Naive thymus-derived CD4-positive, alpha-beta T cell (primary cell): ENCODE results near the gene FAH. TPM values are rescaled to one million over a fixed set of nuclear protein-coding genes. Genes with fewer than 3 reads are reported as not detected.

Source experiments
- ATAC-seq: fragments of 150-1000 bp; cut with Tn5 transposase; 2 replicates; pipeline ENCODE4 v1.10.0; 2021; ENCODE audit warnings: mild to moderate bottlenecking, moderate library complexity
- CTCF ChIA-PET: fragments of 350-600 bp; sonication (Branson Sonifier 250); formaldehyde crosslinking; loops from one replicate; lab custom pipeline; 2021; ENCODE audit warnings: antibody characterized with exemption; lab: Charles Lee
- POLR2A ChIA-PET: fragments of 350-600 bp; sonication (Branson Sonifier 250); formaldehyde crosslinking; loops from one replicate; lab custom pipeline; 2021; ENCODE audit warnings: antibody characterized with exemption, inconsistent platforms; lab: Charles Lee
- DNase-seq, 9 donors: peaks; one replicate each; pipeline versions ENCODE4 v3.0.0 to v3.0.0-alpha.2; 2020 to 2022; ENCODE audit warnings: mixed read lengths in 1 of 9
- H3K27ac ChIP-seq: one replicate; pipeline ENCODE4 v1.7.0; 2013; ENCODE audit warnings: mild to moderate bottlenecking, low read depth, low read length, moderate library complexity
- H3K27me3 ChIP-seq, 2 donors: one replicate each; pipeline ENCODE4 v1.7.0; 2013; ENCODE audit warnings: low read length in 2 of 2, mild to moderate bottlenecking in 2 of 2, moderate library complexity in 2 of 2; ENCODE audit not compliant: control insufficient read depth in 2 of 2, insufficient read depth in 2 of 2
- H3K36me3 ChIP-seq, 3 experiments: 1 replicate in 2 of 3; 2 replicates in 1 of 3; pipeline ENCODE4 v1.7.0; 2013; ENCODE audit warnings: low read length in 3 of 3, mild to moderate bottlenecking in 3 of 3, moderate library complexity in 1 of 3; ENCODE audit not compliant: insufficient read depth in 3 of 3, control insufficient read depth in 2 of 3
- H3K4me1 ChIP-seq, 2 donors: one replicate each; pipeline ENCODE4 v1.7.0; 2013; ENCODE audit warnings: low read length in 2 of 2, mild to moderate bottlenecking in 2 of 2, moderate library complexity in 1 of 2; ENCODE audit not compliant: control insufficient read depth in 2 of 2, insufficient read depth in 2 of 2
- H3K4me3 ChIP-seq: 2 replicates; pipeline ENCODE4 v1.7.0; 2013; ENCODE audit warnings: mild to moderate bottlenecking, low read length
- H3K9me3 ChIP-seq, 3 experiments: 1 replicate in 2 of 3; 2 replicates in 1 of 3; pipeline ENCODE4 v1.7.0; 2013; ENCODE audit warnings: low read length in 3 of 3; ENCODE audit not compliant: control insufficient read depth in 2 of 3
- H3K27ac Mint-ChIP-seq, 9 donors: one replicate each; pipeline ENCODE4 v1.8.0; 2020 to 2022; ENCODE audit warnings: mixed read lengths in 9 of 9, mild to moderate bottlenecking in 8 of 9, moderate library complexity in 5 of 9, inconsistent platforms in 2 of 9
- H3K27me3 Mint-ChIP-seq, 5 donors: one replicate each; pipeline ENCODE4 v1.8.0; 2021 to 2022; ENCODE audit warnings: mixed read lengths in 5 of 5, mild to moderate bottlenecking in 1 of 5
- H3K36me3 Mint-ChIP-seq, 5 donors: one replicate each; pipeline ENCODE4 v1.8.0; 2020 to 2022; ENCODE audit warnings: mixed read lengths in 5 of 5, mild to moderate bottlenecking in 3 of 5, inconsistent platforms in 1 of 5
- H3K4me1 Mint-ChIP-seq, 7 donors: one replicate each; pipeline ENCODE4 v1.8.0; 2020 to 2022; ENCODE audit warnings: mixed read lengths in 7 of 7, mild to moderate bottlenecking in 3 of 7, inconsistent platforms in 1 of 7
- H3K4me3 Mint-ChIP-seq, 10 donors: one replicate each; pipeline ENCODE4 v1.8.0; 2020 to 2022; ENCODE audit warnings: mild to moderate bottlenecking in 10 of 10, mixed read lengths in 10 of 10, moderate library complexity in 6 of 10, inconsistent platforms in 2 of 10
- H3K9me3 Mint-ChIP-seq, 11 donors: one replicate each; pipeline ENCODE4 v1.8.0; 2020 to 2022; ENCODE audit warnings: mixed read lengths in 11 of 11, mild to moderate bottlenecking in 4 of 11, inconsistent platforms in 1 of 11, moderate library complexity in 1 of 11
- intact Hi-C, 2 donors: fragments of 100-400 bp; cut with micrococcal nuclease; formaldehyde crosslinking; loops; one replicate each; pipeline ENCODE4 v1.15.1; 2023
- polyA plus RNA-seq, 2 donors: library from polyadenylated mRNA; unstranded; fragments of 300-500 nt; fragmentation: Illumina TruSeq; gene quantifications; one replicate each; pipeline ENCODE4 v1.2.3, GENCODE V29; 2021
- total RNA-seq, 6 experiments: library from RNA in 5 of 6; stranded (reverse) in 5 of 6; gene quantifications; 1 replicate in 5 of 6; 2 replicates in 1 of 6; pipeline ENCODE4 v1.2.3 and lab custom pipeline; 2021 to 2026

Gene FAH
- total and polyA plus RNA-seq, 7 experiments from 2014 or later, result 4.8 to 58.3 (median 6.8) TPM

DNA sequence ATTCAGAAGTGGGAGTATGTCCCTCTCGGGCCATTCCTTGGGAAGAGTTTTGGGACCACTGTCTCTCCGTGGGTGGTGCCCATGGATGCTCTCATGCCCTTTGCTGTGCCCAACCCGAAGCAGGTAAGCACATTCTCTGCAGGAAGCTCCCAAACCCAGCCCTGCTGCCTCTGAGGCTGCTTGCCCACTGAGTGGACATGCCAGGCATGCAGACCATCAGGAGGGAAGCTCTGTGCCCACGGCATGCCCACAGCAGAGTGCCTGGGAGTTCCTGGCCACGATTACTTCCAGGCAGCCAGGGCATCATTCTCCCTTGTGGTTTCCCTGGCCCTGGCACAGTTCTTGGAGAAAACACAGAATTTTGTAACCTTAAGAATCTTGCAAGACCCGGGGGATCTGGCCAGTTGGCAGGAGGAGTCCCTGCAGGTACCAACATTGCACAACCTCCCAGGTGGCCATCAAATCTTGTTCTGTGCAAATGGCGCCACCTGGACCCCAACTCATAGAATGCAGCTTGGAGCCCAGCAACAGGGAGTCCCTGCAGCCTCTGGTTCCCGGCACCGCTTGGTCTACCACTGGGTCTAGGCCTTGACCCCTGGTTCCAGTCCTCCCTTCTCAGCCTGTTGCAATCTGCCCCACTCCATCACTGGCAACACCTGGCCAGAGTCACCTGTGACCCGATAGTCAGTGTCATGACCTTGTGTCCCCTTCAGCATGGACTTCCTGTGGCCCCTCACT is 20.4 kb downstream of the FAH start:
- H3K4me3 Mint-ChIP-seq, result peak overlapping the region in 1 of 10 donors; percentile 5
- Histone ChIP-seq H3K4me1 (no peaks in the 10 kb centered on the region), H3K36me3 (no peaks in the 10 kb centered on the region), H3K27ac (no peak overlapping the region), H3K4me3 (no peak overlapping the region), H3K9me3 (no peaks in the 10 kb centered on the region), H3K27me3 (no peaks in the 10 kb centered on the region)
- DNase-seq, result peak; percentile 44 to 71 (median 64)
- CTCF ChIA-PET, result interaction anchor here (1.1 to 3.2 kb wide), 4 partner anchors 101 to 792 kb away, joined by 4 to 34 read pairs (median 7); no protein-coding TSS in a partner anchor
- POLR2A ChIA-PET, result no interaction called here
- H3K9me3 Mint-ChIP-seq, result no peaks in the 10 kb centered on the region
- no peaks in the 10 kb centered on the region for H3K27me3 Mint-ChIP-seq
- peak overlapping the region in 2 of 9 donors; percentile 5 to 55 for H3K27ac Mint-ChIP-seq
- H3K4me1 Mint-ChIP-seq, result peaks cover 0 to 2% (median 0%) of the 10 kb centered on the region in 7 donors
- peak; percentile 84 for ATAC-seq
- H3K36me3 Mint-ChIP-seq, result peaks cover 0 to 31% (median 13%) of the 10 kb centered on the region in 5 donors
- intact Hi-C loops, result loop anchor here (1.0 to 5.0 kb wide), 8 partner anchors 113 to 792 kb away; no protein-coding TSS in a partner anchor

DNA sequence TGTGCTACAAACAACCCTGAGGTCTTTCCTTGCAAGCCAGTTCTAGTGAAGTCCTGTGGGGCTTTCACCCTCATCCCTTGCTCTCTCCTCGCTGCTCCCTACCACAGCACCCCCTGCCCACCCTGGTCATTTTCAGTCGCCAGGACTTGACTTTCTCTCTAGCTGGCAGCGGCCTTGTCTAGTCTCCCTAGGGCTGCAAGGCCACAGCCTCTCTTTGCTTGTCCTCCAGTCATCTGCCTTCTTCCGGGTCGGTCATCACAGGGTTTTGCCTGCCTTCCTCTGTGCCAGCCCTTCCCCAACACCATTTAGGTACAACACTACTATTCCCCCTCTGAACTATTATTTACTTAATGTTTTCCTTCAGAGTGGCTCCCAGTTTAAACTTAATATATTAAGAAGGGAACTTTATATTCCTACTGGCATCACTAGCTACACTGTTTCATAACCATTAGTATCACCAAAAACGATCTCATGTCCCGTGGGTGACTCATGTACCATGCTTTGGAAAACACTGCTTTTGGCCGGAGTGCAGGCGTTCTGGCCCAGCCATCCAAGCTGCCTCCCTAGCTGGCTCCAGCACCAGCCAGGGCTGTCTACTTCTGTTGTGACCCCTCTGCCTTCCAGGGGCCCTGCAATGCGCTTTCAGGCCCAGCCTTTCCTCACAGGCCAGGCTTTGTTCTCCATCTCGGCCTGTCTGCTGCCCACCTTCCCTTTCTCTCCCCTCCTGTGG is 21.4 kb downstream of the FAH start:
- Mint-ChIP-seq H3K9me3 (no peaks in the 10 kb centered on the region), H3K4me3 (no peak overlapping the region), H3K27ac (no peak overlapping the region), H3K4me1 (peaks cover 0 to 2% (median 0%) of the 10 kb centered on the region in 7 donors), H3K27me3 (no peaks in the 10 kb centered on the region), H3K36me3 (peaks cover 0 to 30% (median 18%) of the 10 kb centered on the region in 5 donors)
- POLR2A ChIA-PET, result no interaction called here
- Histone ChIP-seq H3K4me1 (no peaks in the 10 kb centered on the region), H3K36me3 (no peaks in the 10 kb centered on the region), H3K9me3 (no peaks in the 10 kb centered on the region), H3K27me3 (no peaks in the 10 kb centered on the region), H3K27ac (no peak overlapping the region), H3K4me3 (no peak overlapping the region)
- intact Hi-C loops, result loop anchor here (5.0 kb wide), 2 partner anchors 252 to 322 kb away; no protein-coding TSS in a partner anchor
- no peak for DNase-seq
- no peak for ATAC-seq
- CTCF ChIA-PET, result interaction anchor here (0.7 to 3.2 kb wide), 4 partner anchors 181 to 793 kb away, joined by 3 to 34 read pairs (median 7); no protein-coding TSS in a partner anchor

DNA sequence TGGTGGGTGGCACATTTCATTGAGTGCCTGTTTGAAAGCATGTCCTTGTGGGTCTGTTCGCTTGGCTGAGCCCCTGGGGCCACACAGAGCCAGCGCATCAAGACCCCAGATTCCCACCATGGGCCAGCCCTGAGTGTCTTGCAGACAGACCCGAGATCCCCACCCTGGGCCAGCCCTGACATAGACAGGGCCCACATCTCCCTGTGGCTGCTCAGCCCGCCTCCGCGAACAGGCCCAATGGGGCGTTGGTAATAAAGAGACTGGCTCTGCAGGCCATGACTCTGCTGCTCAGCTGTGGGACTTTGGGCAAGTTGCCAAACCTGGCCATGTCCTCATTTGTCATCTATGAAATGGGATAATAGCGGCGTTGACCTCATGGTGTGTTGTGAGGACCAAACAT is 22.6 kb downstream of the FAH start:
- H3K27ac ChIP-seq, result no peak overlapping the region
- no peaks in the 10 kb centered on the region for H3K27me3 Mint-ChIP-seq
- H3K4me1 Mint-ChIP-seq, result peaks cover 0 to 2% (median 0%) of the 10 kb centered on the region in 7 donors
- H3K36me3 Mint-ChIP-seq, result peaks cover 0 to 31% (median 17%) of the 10 kb centered on the region in 5 donors
- no peak overlapping the region for H3K4me3 Mint-ChIP-seq
- no peaks in the 10 kb centered on the region for H3K4me1 ChIP-seq
- no peaks in the 10 kb centered on the region for H3K9me3 ChIP-seq
- H3K27me3 ChIP-seq, result no peaks in the 10 kb centered on the region
- DNase-seq, result no peak
- CTCF ChIA-PET, result interaction anchor here (0.8 kb wide), 2 partner anchors 15 to 836 kb away, joined by 3 read pairs; no protein-coding TSS in a partner anchor
- no peak for ATAC-seq
- POLR2A ChIA-PET, result no interaction called here
- no peak overlapping the region for H3K4me3 ChIP-seq
- H3K27ac Mint-ChIP-seq, result no peak overlapping the region
- intact Hi-C loops, result no loop called here
- H3K9me3 Mint-ChIP-seq, result no peaks in the 10 kb centered on the region
- peaks cover 0 to 5% (median 0%) of the 10 kb centered on the region in 3 experiments for H3K36me3 ChIP-seq

DNA sequence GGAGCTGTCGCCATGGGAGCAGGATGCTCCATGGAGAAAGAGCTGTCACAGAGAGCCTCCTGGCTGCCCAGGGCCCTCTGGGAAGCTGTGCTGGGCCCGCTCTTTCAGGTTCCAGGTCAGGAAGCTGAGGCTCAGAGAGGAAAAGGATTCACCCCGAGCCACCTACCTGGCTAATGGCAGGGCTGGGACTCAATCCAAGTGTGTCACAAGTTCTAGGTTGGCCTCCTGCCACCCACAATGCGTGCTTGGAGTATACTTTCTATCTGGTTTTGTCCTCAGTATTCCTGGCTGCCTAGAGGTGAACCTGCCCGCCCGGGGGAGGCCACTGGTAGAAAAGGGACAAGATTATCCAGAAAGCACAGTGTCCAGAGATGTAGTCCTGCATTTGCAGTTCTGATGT is 23.6 kb downstream of the FAH start:
- no peak overlapping the region for H3K4me3 Mint-ChIP-seq
- H3K9me3 ChIP-seq, result no peaks in the 10 kb centered on the region
- H3K27me3 Mint-ChIP-seq, result no peaks in the 10 kb centered on the region
- H3K27ac ChIP-seq, result no peak overlapping the region
- CTCF ChIA-PET, result interaction anchor here (0.8 kb wide), 1 partner anchor 14 kb away, joined by 3 read pairs; no protein-coding TSS in a partner anchor
- peaks cover 0 to 15% (median 0%) of the 10 kb centered on the region in 3 experiments for H3K36me3 ChIP-seq
- no peaks in the 10 kb centered on the region for H3K27me3 ChIP-seq
- H3K4me1 Mint-ChIP-seq, result peaks cover 0 to 2% (median 0%) of the 10 kb centered on the region in 7 donors
- intact Hi-C loops, result no loop called here
- peaks cover 4 to 30% (median 13%) of the 10 kb centered on the region in 5 donors for H3K36me3 Mint-ChIP-seq
- POLR2A ChIA-PET, result no interaction called here
- no peaks in the 10 kb centered on the region for H3K4me1 ChIP-seq
- no peaks in the 10 kb centered on the region for H3K9me3 Mint-ChIP-seq
- ATAC-seq (no peak), DNase-seq (no peak)
- H3K4me3 ChIP-seq, result no peak overlapping the region
- no peak overlapping the region for H3K27ac Mint-ChIP-seq

DNA sequence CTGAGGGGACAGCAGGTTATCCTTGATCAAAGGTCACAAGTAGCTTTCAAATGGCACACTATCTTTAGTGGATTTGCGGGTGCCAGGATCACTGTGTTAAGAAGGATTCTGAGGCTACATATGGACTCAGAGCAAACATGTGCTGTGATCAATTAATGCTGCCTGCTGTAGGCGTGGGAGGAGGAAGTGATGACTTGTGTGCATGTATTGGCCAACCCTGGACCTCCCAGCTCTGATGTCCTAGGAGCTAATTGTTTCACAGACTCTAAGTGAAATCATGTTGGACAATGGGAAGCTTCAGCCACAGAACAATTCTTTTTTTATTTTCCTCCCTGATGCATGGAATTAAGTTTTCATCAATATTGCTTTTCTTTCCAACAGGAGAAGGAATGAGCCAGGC is 24.4 kb downstream of the FAH start:
- Histone ChIP-seq H3K9me3 (no peaks in the 10 kb centered on the region), H3K36me3 (peaks cover 0 to 20% (median 0%) of the 10 kb centered on the region in 3 experiments), H3K27ac (no peak overlapping the region), H3K27me3 (no peaks in the 10 kb centered on the region), H3K4me1 (no peaks in the 10 kb centered on the region), H3K4me3 (no peak overlapping the region)
- CTCF ChIA-PET, result no interaction called here
- no peak for ATAC-seq
- no peak for DNase-seq
- intact Hi-C loops, result no loop called here
- Mint-ChIP-seq H3K27me3 (no peaks in the 10 kb centered on the region), H3K4me3 (no peak overlapping the region), H3K9me3 (no peaks in the 10 kb centered on the region), H3K27ac (no peak overlapping the region), H3K4me1 (peaks cover 0 to 2% (median 0%) of the 10 kb centered on the region in 7 donors), H3K36me3 (peaks cover 4 to 36% (median 17%) of the 10 kb centered on the region in 5 donors)
- POLR2A ChIA-PET, result interaction anchor here (0.6 kb wide), 1 partner anchor 128 kb away, joined by 3 read pairs; no protein-coding TSS in a partner anchor

DNA sequence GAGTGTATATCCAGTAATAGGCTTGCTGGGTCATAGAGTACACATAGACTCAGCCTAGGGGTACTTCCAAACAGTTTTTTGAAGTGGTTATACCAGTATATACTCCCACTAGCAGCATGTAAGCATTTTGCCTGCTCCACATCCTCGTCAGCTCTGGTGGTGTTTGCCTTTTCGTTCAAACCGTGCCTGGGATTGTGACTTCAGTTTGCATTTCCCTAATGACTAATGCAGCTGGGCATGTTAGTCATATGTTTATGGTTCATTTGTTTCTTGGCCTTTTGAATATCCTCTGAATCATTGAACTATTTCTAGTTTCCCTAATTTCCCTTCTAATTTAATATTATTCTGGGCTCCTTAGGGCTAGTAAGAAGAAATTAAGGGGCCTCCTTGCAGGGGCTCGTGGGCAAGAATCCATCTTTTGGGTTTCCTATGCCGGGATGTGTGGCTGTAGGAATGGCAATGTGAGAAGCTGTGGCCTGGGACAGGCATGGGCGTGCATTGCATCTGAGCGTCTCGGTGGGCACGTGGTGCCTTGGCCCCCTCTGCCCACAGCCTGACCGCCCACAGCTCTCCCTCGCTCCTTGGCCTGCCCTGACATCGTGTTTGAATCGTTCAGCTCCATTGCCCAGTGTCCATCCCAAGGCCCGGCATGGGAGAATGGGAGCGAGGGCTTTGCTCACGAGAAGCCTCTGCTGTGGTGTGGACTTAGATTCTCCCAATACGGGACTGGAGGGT is 26.4 kb downstream of the FAH start:
- CTCF ChIA-PET, result interaction anchor here (0.7 kb wide), 1 partner anchor 283 kb away, joined by 3 read pairs; no protein-coding TSS in a partner anchor

More for the DNA sequence above, 26.4 kb downstream of the FAH start:
- peaks cover 7 to 52% (median 32%) of the 10 kb centered on the region in 5 donors for H3K36me3 Mint-ChIP-seq
- no peak overlapping the region for H3K4me3 Mint-ChIP-seq
- peaks cover 0 to 20% (median 0%) of the 10 kb centered on the region in 3 experiments for H3K36me3 ChIP-seq
- no peaks in the 10 kb centered on the region for H3K4me1 Mint-ChIP-seq
- no peak for ATAC-seq
- no peak overlapping the region for H3K4me3 ChIP-seq
- no peaks in the 10 kb centered on the region for H3K4me1 ChIP-seq
- DNase-seq, result no peak
- no peak overlapping the region for H3K27ac ChIP-seq
- no peaks in the 10 kb centered on the region for H3K27me3 Mint-ChIP-seq
- POLR2A ChIA-PET, result no interaction called here
- no peaks in the 10 kb centered on the region for H3K9me3 ChIP-seq
- no peak overlapping the region for H3K27ac Mint-ChIP-seq
- no peaks in the 10 kb centered on the region for H3K27me3 ChIP-seq
- intact Hi-C loops, result no loop called here
- H3K9me3 Mint-ChIP-seq, result no peaks in the 10 kb centered on the region
